Activated CD4-positive, alpha-beta T cell treated with anti-CD3 and anti-CD28 coated beads, Interleukin-2, Interleukin-4, amounts not matched to agents 100 ng/mL and 50 ng/mL, durations not matched to agents 16 hours and 8 hours (primary cell): Measurements from ENCODE around the gene NDE1.
A peak's percentile ranks its signal among the peaks of the same experiment; 100 is the strongest.
"Not testable (repeated sequence)": the region's sequence is repeated elsewhere in the genome, so short reads cannot be mapped to it uniquely, and the experiment has no call there.

Source experiments
- DNase-seq: peaks from one replicate; pipeline ENCODE4 v3.0.0-alpha.2; 2020; ENCODE audit warnings: low spot score

NDE1 gene

DNA sequence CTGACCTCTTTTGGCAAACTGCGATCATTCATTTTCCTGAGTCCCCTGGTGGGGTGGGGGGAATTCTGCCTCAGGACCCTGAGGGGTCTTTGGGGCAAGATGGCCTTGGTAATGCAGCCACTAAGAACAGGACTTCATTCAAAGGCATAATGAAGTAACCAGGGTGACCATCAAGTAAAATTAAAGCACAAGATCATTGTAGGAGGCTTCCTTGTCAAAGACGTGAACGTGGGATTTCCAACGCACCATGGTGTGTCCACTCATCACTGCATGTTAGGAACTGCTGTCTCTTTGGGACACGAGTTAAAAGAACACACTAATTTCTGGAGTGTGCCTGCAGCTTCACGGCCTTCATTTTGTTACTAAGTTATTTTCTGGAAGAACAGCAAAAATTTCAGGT lies 51.3 kb downstream of the NDE1 start:
- no peak for DNase-seq

DNA sequence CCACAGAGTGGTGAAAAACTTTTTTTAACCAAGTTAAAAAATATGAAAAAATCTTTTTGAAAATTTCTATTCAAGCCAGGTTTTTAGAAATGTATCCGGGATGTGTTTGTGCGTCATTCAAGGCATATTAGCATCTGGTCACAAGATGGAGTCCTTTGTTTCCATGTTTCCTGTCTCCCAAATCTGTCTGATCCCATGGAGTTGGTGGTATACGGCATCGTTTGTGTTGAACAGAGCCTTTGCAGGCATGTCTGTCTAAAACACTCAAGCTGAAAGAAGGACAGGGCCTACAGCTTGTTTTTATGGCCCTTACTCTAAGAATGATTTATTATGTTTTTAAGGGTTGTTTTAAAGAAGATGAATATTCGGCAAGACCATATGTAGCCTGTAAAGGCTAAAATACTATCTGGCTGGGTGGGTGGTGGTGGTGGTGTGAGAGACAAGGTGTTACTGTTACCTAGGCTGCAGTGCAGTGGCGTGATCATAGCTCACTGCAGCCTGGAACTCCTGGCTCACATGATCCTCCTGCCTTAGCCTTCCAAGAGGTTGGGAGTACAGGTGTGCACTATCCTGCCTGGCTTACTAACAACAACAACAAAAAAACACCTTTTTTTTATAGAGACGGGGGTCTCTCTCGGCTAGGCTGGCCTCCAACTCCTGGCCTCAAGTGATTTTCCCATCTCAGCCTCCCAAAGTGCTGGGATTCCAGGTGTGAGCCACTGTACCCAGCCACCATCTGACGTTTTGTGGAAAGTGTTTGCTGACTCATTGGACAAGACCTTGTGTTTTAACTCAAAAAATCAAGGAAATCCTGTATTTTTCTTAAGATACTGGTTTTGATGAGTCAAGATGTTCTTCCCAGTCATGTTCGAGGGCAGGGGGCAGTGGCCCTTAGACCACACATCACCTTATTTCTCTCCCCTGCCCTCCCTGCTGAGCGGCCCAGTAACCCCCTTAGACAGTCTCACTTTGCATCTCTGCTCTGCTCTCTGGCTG lies 52.2 kb downstream of the NDE1 start:
- no peak for DNase-seq

DNA sequence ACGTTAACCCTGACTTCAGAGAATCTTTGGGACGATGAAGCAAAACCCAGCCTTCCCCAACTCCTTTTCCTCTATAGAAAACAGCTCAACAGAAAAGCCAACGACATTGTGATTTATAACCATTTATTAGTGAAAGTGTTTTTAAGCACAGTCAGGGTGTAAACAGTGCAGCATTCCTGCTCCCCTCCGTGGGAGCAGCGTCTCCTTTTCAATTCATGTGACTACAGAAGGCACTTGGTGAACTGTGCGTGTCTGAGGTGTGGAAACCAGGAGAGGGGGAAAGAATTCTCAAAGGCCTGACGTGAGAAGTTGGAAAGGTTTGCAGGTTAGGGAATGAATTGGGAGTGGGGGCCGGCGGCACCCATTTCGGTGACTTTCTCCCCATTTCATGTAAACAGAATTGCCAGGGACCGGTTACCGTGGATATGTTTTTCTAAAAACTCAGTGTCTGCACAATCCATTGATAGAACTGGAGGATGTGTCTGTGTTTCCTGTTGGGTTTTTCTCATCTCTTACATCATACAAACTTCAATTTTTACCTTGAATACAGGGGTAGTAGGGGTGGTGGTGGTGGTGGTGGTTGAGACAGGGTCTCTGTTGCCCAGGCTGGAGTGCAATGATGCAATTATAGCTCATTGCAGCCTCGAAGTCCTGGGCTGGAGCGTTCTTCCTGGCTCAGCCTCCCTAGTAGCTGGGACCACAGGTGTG lies 53.1 kb downstream of the NDE1 start:
- no peak for DNase-seq

DNA sequence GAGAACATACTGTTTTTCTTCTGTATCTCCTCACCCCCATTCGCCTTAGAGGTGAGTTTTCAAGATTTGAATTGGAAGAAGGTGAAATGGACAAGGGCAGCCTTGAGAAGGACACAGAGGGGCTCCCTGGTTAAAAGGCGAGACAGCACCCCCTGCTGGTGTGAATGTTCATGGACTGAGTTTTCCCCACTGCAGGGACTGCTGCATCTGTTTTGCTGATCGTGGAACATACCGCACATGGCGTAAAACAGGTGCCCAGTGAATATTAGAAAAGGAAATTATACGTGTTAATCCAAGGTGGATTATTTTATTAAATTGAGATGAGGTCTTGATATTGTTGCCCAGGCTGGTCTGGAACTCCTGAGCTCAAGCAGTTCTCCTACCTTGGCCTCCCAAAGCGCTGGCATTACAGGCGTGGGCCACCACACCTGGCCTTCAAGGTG lies 54.5 kb downstream of the NDE1 start:
- peak; percentile 66 for DNase-seq

DNA sequence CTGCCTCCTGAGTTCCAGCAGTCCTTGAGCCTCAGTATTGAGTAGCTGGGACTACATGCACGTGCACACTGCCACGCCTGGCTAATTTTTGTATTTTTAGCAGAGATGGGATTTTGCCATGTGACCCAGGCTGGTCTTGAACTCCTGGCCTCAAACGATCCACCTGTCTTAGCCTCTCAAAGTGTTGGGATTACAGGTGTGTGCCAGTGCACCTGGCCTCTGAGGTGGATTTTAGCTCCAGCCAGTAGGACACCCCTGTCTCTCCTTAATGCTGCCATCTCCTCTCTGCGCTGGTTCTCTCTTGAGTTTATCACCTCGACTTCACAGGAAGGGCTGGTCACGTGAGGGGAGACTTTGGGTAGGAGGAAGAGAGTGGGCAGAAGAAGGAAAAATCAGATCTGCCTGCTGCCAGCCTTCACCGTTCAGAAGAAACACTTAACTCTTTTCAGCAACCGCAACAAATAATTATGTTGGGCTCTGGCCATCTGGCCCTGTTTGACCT lies 55.1 kb downstream of the NDE1 start:
- no peak for DNase-seq

DNA sequence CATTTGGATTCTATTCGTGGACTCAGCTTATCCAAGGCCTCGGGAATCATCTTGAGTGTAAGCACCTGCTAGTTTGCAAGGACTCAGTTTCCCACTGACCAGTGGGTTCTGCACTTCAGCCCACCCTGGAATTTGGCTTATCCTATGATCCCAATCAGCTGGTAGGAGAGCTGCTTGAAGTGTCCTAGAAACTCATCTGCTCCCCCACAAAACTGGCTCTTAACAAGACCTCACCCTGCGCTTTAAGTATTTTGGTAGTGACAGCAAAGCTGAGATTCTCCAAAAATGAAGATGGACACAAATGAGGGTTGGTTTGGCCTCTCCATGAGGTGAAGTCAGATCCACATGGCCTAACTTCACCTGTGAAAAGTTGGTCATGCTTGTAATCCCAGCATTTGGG lies 57.3 kb downstream of the NDE1 start:
- DNase-seq = no peak

DNA sequence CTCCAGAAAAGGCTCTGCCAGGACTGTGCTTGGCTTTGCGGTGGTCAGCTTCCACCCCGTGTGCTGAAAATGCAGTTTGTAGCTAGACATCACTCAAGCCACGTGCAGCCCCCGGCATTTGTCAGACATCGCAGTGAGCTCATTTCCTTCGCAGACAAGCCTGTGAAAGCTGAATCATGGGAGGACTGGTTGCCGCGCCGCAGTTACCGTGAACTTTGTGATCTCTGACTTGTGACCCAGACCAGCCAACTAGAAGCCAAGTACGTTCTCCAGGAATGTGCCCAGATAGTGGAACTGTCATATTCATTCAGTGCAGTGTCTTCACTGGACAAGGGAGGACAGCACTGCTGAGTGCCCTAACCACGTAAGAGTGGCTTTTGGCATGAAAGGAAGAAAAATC lies 58.1 kb downstream of the NDE1 start:
- DNase-seq = no peak

DNA sequence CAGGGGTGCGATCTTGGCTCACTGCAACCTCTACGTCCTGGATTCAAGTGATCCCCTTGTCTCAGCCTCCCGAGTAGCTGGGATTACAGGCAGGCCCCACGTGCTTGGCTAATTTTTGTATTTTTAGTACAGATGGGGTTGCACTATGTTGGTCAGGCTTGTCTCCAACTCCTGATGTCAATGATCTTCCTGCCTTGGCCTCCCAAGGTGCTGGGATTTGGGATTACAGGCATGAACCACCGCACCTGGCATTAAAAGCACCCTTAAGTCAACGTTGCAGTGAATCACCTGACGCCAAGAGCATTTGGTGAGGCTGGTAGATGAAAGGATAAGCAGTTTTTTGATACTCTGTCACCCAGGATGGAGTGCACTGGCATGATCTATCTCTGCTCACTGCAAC lies 59.0 kb downstream of the NDE1 start:
- no peak for DNase-seq

DNA sequence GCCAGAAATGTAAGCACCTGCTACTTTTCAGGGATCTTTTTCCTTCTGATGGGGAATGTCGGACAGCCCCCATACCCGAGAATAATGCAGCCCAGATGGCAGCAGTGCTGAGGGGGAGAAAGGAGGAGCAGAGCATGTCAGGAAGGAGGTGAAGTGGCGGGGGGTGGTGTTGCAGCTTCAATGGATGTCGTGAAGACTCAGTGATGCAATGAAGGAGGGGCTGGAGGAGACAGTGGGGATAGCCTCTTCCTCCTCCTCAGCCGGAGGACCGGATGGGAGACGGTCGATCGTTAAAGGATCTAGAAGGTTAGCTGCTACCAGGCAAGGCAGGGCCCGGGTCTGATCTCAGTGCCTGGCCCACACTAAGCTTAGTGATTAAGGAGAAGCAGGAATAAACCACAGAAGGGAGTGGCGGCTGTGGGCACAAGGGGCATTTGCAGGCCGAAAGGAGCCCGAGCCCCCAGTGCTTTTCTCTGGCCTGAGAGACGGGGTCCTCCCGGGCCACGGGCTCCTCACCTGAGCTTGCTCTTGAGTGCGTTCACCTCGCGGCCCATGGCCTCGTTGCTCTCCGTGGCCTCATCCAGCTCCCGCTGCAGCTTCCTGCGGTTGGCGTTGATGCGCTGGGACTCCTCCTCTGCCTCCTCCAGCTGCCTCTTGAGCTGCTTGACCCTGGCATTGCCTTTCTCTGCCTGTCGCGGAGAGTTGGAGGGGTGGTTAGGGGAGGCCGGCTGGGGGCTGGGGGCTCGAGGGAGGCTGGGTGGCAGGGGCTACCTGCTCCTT lies 64.5 kb downstream of the NDE1 start:
- no peak for DNase-seq

DNA sequence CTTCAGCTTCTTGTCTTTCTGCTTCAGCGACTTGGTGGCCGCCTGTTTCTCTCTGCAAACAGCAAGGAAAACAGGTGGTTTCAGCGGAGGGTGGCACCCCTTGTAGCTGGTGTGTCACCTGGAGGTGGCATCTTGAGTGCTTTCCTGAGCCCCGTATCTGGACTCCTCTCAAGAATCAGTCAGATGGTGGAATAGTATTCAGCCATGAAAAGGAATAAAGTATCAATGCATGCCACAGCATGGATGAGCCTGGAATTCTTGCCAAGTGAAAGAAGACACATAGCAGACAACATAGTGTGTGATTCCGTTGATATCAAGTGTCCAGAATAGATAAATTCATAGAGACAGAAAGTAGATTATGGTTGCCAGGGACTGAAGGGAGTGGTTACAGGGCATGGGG lies 65.2 kb downstream of the NDE1 start:
- no peak for DNase-seq

DNA sequence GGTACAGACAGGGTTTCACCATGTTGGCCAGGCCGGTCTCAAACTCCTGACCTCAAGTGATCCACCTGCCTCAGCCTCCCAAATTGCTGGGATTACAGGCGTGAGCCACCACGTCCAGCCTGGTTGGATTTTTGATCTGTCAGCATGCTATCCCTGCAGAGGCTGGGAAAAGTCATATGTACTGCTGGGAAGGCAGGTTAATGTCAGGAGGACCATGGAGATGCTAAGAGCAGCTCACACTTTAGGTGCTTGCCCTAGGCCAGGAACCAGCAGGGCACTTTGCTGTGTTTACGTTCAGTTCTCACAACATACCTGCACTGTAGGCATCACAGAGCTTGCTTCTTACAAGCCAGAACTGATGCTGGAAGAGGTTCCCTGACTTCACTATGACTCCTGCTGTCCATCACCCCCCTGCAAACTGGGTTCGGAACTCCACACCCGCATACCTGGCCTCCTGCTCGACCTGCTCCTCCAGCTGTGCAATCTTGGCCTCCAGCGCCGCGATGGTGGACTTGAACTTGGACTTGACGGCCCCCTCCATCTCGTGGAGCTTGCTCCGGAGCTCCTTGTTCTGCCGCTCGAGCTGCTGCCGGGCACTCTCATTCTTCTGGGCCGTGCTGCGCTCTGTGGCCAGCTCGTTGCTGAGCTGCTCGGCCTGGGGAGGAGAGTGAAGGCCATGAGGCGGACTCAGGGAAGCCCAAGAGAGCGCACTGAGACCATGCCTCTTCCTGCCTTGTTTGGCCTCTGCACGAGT lies 66.8 kb downstream of the NDE1 start:
- no peak for DNase-seq

DNA sequence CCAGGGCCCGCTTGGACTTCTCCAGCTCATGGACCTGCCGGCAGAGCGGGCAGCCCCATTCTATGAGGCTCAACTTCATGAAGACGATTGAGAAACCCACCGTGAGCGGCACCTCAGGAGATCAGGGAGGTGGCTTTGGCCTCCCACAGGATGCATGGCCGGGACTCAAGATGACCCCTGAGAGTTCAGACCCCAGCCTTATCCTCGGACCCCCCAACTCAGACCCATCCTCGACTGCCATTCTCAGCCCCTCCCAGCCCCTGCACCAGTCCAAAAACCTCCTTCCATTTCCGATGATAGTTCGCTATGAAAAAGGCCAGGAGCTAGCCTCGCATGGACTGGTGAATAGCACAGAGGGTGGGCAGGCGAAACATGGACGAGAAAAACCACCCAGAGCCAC lies 71.0 kb downstream of the NDE1 start:
- no peak for DNase-seq

DNA sequence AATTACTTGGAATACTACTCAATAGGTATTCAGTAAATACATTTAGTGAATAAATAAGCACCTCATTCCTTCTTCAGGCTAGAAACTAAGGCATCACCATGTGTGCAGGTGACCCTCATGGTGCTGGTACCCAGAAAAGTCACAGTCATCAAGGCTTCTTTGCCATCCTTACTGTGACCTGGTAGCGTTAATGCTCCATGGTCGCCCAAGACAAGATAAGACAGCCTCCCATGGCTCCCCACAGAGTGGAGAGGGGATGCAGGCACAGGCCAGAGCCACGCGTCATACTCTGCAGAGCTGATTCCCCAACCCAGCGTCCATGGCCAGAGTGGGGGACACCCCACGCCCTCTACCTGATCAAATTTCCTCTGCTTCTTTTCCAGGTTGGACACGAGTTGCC lies 73.8 kb downstream of the NDE1 start:
- DNase-seq = no peak

DNA sequence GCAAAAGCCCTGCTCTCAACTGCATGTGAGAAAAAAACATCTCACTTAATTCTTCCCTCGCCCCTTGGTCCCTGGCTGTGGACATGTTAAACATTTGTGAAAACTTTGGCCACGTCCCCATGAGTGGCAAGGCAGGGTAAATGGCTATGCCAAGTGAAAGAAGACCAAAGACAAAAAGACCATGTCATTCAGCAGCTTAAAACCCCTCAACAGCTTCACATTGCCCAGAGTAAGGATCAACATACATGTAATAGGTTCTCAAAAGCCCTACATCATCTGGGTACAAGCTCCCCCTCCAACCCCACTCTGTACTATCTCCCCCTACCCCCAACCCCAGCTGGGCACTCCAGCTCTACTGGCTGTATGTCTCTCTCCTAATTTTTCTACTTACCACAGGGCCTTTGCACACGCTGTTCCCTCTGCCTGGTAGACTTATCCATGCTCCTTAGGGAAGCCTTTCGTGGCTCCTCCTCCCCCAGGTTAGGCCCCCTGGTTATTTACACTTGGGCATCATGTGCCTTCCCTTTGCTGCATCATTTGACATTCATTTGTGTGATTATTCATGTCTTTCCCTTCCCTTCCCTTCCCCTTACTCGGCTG lies 75.7 kb downstream of the NDE1 start:
- no peak for DNase-seq

DNA sequence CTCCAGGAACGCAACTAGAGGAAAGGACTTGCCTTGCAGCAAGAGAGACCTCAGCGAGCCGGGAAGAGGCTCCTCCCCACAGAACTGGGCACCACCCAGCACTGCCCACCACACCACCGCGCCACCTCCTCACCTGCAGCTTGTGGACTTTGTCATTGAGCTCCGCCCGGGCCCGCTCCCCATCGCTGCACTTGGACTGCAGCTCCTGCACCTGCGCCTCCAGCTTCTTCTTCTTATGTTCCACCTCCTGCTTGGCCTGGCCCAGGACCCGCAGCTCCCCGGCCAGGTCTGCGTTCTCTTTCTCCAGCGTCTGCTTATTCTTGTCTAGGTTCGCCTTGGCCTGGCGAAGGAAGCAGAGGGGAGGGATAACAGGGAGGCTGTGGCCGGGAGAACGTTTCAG lies 76.7 kb downstream of the NDE1 start:
- DNase-seq = no peak

DNA sequence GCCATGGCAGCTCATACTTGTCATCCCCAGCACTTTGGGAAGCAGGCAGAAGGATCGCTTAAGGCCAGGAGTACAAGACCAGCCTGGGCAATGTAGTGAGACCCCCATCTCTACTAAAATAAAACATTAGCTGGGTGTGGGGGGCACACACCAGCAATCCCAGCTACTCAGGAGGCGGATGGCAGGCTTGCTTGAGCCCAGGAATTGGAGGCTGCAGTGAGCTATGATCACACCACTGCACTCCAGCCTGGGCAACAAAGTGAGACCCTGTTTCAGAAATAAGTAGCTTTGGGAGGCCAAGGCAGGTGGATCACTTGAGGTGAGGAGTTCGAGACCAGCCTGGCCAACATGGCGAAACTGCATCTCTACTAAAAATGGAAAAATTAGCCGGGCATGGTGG lies 77.7 kb downstream of the NDE1 start:
- DNase-seq = not testable (repeated sequence)

DNA sequence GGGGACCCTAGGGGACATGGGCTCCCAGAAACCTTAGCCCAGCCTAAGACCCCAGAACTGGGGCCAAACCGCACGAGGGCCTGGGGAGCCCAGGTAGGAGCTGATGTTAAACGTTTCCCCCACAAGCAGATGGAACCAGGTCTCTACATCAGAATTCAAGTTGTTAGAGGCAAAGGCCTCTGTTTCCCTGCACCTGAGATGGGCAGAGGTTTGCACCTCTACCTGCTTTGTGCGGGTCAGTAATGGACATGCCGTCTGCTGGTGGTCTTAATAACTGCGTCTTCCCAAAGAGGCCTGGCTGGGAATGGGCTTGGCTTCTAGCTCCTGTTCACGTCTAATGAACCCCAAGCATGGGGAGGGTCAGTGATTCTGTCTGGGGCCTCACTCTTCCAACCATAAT lies 79.1 kb downstream of the NDE1 start:
- no peak for DNase-seq

DNA sequence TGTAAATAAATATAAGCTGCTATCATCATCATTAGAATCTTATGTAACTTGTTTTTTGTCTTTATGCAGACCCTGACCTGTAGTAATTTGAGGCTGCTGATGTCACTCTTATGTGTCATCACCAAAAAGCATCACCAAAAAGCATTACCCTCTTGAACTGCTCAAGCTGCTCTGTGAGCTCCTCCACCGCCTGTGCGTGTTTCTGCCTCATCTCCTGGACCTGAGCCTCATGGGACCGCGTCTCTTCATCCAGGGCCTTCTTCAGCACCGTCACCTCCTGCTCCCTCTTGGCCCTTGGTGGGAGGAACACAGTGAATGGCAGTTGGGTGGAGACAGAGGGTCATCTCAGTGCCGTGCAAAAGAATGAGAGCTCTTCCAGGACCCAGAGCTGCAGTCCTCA lies 82.4 kb downstream of the NDE1 start:
- no peak for DNase-seq

DNA sequence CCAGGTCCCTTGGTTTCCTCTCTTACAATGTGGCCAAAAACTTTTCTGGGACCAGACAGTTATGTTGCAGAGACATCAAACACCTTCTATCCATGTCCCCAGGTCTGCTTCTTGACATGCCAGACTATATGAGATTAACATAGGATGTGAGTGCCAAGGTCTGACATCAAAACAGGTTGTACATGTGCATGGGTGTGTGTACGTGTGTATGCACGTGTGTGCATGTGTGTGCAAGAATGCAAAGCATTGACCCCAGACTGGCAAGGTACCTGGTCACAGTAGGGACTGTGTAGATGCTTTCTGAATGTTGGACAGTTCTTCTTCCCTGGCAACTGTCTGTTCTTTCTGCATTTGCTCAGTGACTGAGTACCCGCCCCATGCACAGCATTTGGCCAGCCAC lies 85.6 kb downstream of the NDE1 start:
- DNase-seq = no peak

DNA sequence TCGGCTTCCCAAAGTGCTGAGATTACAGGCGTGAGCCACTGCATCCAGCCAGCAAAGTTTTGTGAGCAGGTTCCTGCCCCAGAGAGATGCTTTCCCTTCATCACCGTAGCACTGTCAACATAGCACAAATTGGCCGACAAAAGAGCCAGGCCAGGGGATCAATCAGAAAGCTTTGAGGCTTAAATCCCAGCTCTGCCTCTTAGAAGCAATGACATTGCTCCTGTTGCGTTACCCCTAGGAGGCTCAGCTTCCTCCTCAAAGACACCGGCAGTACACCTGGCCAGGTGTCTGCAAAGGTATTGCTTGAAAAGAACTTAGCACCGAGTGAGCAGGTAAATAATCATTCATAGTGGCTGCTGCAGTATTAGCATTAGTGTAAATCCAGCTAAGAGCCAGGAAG lies 86.5 kb downstream of the NDE1 start:
- DNase-seq = no peak

DNA sequence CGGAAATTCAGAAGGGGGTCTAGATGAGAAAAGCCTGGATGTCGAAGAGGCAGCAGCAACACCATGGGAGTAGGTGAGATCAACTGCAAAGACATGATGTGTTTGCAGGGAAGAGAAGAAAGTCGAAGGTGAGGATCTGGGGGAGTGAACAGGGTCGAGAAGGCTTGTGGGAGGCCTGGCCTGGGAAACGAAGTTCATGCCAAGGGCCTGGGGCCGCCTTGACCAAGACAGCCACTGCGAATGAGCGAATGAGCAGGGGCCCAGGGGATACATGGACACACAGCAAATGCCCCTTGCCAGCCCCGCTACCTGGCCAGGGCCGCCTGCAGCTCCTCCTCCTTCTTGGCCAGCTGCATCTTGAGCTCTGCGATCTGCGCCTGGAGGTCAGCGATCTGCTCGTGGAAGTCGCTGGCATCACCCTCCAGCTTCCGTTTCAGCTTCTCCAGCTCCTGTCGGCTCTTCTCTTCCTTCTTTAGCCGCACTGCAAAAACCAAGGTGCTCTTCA lies 87.1 kb downstream of the NDE1 start:
- no peak for DNase-seq
